ENCODE results near the gene ODAD4. TPM values are rescaled to one million over a fixed set of nuclear protein-coding genes. Genes with fewer than 3 reads are reported as not detected.

ODAD4 gene
- total and polyA plus RNA-seq, 2 of the 8 experiments (the other 6 are each of a cell fraction or from before 2014, with no cell fraction given): 0.48 to 1.3 TPM

- no peak for TF ChIP-seq RBBP5 (IDR thresholded peaks at IDR 0.05; ENCODE audit: borderline replicate concordance, low read depth, low read length)
- TF ChIP-seq HDAC2 (IDR thresholded peaks at IDR 0.05; ENCODE audit: borderline replicate concordance in 1 of 2, low read depth in 2 of 2, low read length in 2 of 2): no peak
- TF ChIP-seq RFX5 (IDR thresholded peaks at IDR 0.05; ENCODE audit: borderline replicate concordance, low read depth, low read length): no peak
- no peak for TF ChIP-seq TBP (IDR thresholded peaks at IDR 0.05; ENCODE audit: low read depth, low read length)
Observed at GRCh38 chr17:41925991-41926590, 4.3 kb upstream of the ODAD4 start (continued).

Measured in H1 (cell line).